ENCODE measurements around the gene PLCH2. TPM values are rescaled to one million over a fixed set of nuclear protein-coding genes. Genes with fewer than 3 reads are reported as not detected.

Gene PLCH2
- total and polyA plus RNA-seq, 7 donors, result 0.04 to 0.60 (median 0.09) TPM; not detected in 1

DNA sequence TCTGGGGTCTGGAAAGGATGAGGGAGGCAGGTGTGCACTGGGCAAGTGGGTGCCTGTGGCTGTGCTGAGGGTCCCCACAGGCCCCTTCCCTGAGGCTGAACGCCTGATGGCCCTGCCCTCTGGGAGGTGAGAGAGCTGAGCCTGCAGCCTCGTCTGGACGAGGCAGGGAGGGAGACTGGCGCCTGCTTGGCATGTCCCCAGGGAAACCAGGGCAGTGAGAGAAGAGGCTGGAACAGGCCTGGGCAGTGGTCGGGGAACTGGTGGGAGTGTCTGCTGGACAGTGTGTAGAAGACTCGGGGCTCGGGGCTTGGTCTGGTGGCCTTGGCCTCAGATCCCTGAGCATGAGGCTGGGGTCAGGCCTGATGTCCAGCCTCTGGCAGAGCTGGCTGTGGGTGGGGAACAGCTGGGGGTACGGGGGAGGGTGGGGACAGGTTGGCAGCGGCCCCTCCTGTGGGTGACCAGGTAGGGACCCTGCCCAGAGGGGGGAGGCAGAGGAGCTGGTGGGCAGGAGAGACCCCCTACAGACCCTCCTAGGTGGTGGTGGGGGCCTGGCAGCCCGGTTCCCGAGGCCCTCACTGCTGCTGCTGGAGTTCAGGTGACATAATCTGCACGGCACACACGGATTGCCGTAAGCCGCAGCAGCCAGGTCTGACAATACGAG, 30.8 kb upstream of the PLCH2 start:
- Histone ChIP-seq H3K4me1 (peaks cover 3% of the 10 kb centered on the region), H3K4me3 (no peak overlapping the region), H3K27ac (no peak overlapping the region), H3K27me3 (ENCODE audit: insufficient read depth in 3 of 3, low read length in 2 of 3) (peaks cover 2 to 74% (median 30%) of the 10 kb centered on the region in 3 donors), H3K36me3 (ENCODE audit: insufficient read depth in 1 of 2, low read depth in 1 of 2) (no peaks in the 10 kb centered on the region), H3K9me3 (no peaks in the 10 kb centered on the region)
- intact Hi-C loops (cut with DNase I), result no loop called here
- WGBS, 3 donors, result 42 to 54% (median 53%) methylated on average over 14 to 16 of the region's 16 CpGs
- TF ChIP-seq, protein P1, sequence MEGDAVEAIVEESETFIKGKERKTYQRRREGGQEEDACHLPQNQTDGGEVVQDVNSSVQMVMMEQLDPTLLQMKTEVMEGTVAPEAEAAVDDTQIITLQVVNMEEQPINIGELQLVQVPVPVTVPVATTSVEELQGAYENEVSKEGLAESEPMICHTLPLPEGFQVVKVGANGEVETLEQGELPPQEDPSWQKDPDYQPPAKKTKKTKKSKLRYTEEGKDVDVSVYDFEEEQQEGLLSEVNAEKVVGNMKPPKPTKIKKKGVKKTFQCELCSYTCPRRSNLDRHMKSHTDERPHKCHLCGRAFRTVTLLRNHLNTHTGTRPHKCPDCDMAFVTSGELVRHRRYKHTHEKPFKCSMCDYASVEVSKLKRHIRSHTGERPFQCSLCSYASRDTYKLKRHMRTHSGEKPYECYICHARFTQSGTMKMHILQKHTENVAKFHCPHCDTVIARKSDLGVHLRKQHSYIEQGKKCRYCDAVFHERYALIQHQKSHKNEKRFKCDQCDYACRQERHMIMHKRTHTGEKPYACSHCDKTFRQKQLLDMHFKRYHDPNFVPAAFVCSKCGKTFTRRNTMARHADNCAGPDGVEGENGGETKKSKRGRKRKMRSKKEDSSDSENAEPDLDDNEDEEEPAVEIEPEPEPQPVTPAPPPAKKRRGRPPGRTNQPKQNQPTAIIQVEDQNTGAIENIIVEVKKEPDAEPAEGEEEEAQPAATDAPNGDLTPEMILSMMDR (IDR thresholded peaks at IDR 0.05), result no peak
- no peak for DNase-seq
- no peak for ATAC-seq

DNA sequence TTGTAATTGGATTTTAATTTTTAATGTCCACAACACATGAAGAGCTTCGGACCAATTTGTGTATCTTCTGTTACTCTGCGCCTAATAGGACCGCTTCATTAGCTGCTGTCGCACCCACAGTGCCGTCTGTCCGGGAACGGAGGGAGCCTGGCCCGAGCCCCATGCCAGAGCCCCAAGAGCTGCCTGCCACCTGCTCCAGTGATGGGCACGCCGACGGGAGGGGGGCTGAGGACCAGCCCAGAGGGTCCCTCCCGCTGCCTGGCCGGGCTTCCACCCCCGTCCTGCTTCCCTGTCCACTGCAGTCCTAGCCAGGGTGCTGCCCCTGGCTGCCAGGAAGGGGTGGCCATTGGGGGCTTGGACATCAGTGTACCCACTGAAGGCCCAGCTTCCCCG, 30.3 kb upstream of the PLCH2 start:
- Histone ChIP-seq H3K9me3 (no peaks in the 10 kb centered on the region), H3K4me3 (no peak overlapping the region), H3K27ac (no peak overlapping the region), H3K27me3 (ENCODE audit: insufficient read depth in 3 of 3, low read length in 2 of 3) (peaks cover 2 to 74% (median 31%) of the 10 kb centered on the region in 3 donors), H3K4me1 (peaks cover 3% of the 10 kb centered on the region), H3K36me3 (ENCODE audit: insufficient read depth in 1 of 2, low read depth in 1 of 2) (no peaks in the 10 kb centered on the region)
- TF ChIP-seq, protein P1 (IDR thresholded peaks at IDR 0.05), result no peak
- 49 to 53% (median 51%) methylated on average over 14 to 15 of the region's 15 CpGs for WGBS, 3 donors
- DNase-seq (no peak), ATAC-seq (no peak)
- intact Hi-C loops (cut with DNase I), result no loop called here

DNA sequence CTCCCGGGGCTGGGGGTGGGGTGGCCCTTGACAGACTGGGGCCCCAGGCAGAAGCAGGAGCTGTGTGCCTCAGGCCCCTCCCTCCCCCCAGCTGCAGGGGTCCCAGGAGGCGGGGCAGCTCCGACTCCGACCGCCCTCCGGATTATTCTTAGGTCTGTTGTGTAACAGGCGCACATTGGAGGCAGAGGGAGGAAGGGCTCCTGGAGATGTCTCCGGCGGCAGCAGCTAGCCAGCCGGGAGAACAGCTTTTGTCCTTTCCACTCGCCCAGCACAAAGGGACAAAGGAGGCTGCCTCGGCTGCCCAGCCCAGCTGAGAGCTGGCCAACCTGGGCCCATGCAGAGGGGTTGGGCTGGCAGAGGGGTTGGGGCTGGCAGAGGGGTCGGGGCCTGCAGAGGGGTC, 29.7 kb upstream of the PLCH2 start:
- no peak overlapping the region for H3K27ac ChIP-seq
- DNase-seq (no peak), ATAC-seq (no peak)
- H3K36me3 ChIP-seq (ENCODE audit: insufficient read depth in 1 of 2, low read depth in 1 of 2), result no peaks in the 10 kb centered on the region
- no peak overlapping the region for H3K4me3 ChIP-seq
- H3K4me1 ChIP-seq, result peaks cover 3% of the 10 kb centered on the region
- 9 to 20% (median 15%) methylated on average over 8 to 13 of the region's 13 CpGs for WGBS, 3 donors
- intact Hi-C loops (cut with DNase I), result no loop called here
- peaks cover 2 to 74% (median 33%) of the 10 kb centered on the region in 3 donors for H3K27me3 ChIP-seq (ENCODE audit: insufficient read depth in 3 of 3, low read length in 2 of 3)
- TF ChIP-seq, protein P1 (IDR thresholded peaks at IDR 0.05), result no peak
- H3K9me3 ChIP-seq, result no peaks in the 10 kb centered on the region

DNA sequence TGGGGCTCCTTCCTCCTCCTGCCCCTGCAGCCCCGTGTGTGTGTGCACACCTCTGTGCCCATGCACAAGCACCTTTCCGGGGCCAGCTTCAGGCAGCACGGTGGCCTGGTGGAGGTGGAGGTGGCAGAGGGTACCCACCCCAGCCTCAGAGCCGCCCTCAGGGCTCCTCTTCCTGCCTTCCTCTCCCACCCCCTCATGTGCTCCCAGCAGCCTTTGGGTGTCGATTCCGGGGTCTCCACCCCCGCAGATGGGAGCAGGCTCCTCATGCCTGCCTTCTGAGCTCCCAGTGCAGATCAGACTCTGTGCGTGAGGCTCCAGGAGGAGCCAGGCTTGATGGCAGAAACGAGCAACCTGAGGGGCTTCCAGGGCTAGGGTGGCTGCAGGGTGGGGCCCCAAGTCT, 29.2 kb upstream of the PLCH2 start:
- peaks cover 2 to 74% (median 34%) of the 10 kb centered on the region in 3 donors for H3K27me3 ChIP-seq (ENCODE audit: insufficient read depth in 3 of 3, low read length in 2 of 3)
- DNase-seq (no peak), ATAC-seq (no peak)
- no peak overlapping the region for H3K27ac ChIP-seq
- H3K4me1 ChIP-seq, result peaks cover 3% of the 10 kb centered on the region
- WGBS, 3 donors, result 45 to 49% (median 46%) methylated on average over 5 to 9 of the region's 9 CpGs
- H3K9me3 ChIP-seq, result no peaks in the 10 kb centered on the region
- no peak overlapping the region for H3K4me3 ChIP-seq
- TF ChIP-seq, protein P1 (IDR thresholded peaks at IDR 0.05), result no peak
- intact Hi-C loops (cut with DNase I), result no loop called here
- H3K36me3 ChIP-seq (ENCODE audit: insufficient read depth in 1 of 2, low read depth in 1 of 2), result no peaks in the 10 kb centered on the region

Data from psoas muscle (tissue), 8 donors.